Stimulated activated effector memory CD8-positive, alpha-beta T cell treated with anti-CD3 and anti-CD28 coated beads, Interleukin-12 subunit alpha, Interleukin-12 subunit beta, amount 100 ng/mL, for 72 hours (primary cell): Measurements from ENCODE around the gene ATP5IF1.

ENCODE experiments used
- ATAC-seq: fragments of 150-1000 bp; cut with Tn5 transposase; 2 replicates; pipeline ENCODE4 v1.10.0; 2021
- DNase-seq, 2 donors: peaks; one replicate each; pipeline ENCODE4 v3.0.0; 2021 to 2022; ENCODE audit warnings: low spot score in 2 of 2
- H3K27ac Mint-ChIP-seq: one replicate; pipeline ENCODE4 v1.8.0; 2022; ENCODE audit warnings: mild to moderate bottlenecking, mixed read lengths
- H3K36me3 Mint-ChIP-seq: one replicate; pipeline ENCODE4 v1.8.0; 2022; ENCODE audit warnings: mild to moderate bottlenecking, mixed read lengths
- H3K4me1 Mint-ChIP-seq: one replicate; pipeline ENCODE4 v1.8.0; 2022; ENCODE audit warnings: mixed read lengths
- H3K4me3 Mint-ChIP-seq: one replicate; pipeline ENCODE4 v1.8.0; 2022; ENCODE audit warnings: mild to moderate bottlenecking, mixed read lengths
- H3K9me3 Mint-ChIP-seq: one replicate; pipeline ENCODE4 v1.8.0; 2022; ENCODE audit warnings: mixed read lengths

The ATP5IF1 gene

DNA sequence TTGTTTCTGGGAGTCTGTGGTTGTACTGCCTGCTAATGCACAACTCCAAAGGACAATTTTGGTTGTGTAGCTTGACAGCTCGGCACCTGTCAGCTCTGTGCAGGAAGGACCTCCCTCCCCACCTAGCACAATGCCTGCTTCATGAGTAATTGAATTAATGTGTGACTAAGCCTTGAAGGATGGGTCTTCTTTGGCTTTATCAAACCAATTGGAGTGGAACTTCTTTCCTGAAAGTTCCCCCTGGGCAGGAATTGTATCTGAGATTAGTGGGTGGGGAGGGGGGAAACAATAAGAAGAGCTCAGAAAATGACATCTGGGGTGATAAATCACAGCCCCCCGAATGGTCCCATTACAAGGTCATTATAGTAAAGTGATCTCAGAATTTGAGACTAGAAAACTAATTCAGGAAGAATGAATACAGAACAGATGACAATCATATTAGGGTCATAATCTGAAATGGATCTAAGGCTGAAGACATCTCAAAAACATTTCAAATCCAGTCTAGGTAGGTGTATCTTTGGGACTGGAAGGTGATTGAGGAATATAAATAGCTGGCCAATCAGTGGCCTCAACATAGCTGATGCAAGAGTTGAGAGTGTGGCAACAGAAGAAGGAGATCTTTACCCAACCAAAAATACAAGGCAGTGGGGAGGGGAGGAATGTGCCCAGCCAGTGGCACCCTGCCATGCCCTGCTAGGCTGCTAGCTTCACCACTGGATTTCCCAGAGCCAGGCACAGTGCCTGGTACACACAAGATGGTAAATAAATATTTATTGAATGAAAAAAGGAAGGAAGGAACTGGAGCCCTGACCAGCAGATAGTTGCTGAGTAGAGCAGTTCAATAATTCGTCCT is 13.3 kb downstream of the ATP5IF1 start:
- ATAC-seq (peak; percentile 35), DNase-seq (peak in 1 of 2 donors; percentile 66)

GRCh38 chr1:28249866-28250295 is 14.0 kb downstream of the ATP5IF1 start:
- peak overlapping the region; percentile 90 for H3K4me3 Mint-ChIP-seq
- peaks cover 40% of the 10 kb centered on the region for H3K4me1 Mint-ChIP-seq
- no peak for DNase-seq
- peak overlapping the region; percentile 90 for H3K27ac Mint-ChIP-seq
- ATAC-seq = no peak
- peaks cover 10% of the 10 kb centered on the region for H3K36me3 Mint-ChIP-seq
- H3K9me3 Mint-ChIP-seq = no peaks in the 10 kb centered on the region

More for the DNA sequence above, 13.3 kb downstream of the ATP5IF1 start:
- H3K9me3 Mint-ChIP-seq = no peaks in the 10 kb centered on the region
- peak overlapping the region; percentile 90 for H3K27ac Mint-ChIP-seq
- peaks cover 44% of the 10 kb centered on the region for H3K4me1 Mint-ChIP-seq
- H3K36me3 Mint-ChIP-seq = peaks cover 10% of the 10 kb centered on the region
- peak overlapping the region; percentile 90 for H3K4me3 Mint-ChIP-seq

DNA sequence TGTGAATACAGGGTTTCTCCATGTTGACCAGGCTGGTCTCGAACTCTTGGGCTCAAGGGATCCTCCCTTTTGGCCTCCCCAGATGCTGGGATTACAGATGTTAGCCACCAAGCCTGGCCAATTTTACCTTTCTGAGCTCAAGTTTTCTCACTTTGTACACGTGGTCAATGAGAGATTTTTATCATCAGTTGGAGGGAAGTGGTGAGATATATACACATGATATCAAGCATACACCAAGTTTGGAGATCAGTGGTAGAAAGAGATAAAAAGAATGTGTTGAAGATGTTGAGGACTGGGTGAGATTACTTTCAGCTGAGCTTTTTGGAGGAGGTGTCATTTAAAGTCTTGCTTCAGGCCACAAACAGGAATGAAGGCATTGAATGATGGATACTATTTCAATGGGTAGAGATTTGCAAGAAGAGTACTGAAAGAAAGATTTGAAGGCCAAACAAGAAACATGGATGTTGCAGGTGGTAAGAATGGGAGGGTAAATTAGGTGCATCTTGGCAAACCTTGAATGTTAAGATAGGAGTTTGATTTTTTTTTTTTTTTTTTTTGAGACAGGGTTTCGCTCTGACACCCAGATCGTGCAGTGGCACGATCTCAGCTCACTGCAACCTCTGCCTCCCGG is 20.4 kb downstream of the ATP5IF1 start:
- Mint-ChIP-seq H3K4me3 (peak overlapping the region; percentile 32), H3K9me3 (no peaks in the 10 kb centered on the region), H3K36me3 (peaks cover 26% of the 10 kb centered on the region), H3K4me1 (peaks cover 30% of the 10 kb centered on the region), H3K27ac (peak overlapping the region; percentile 46)
- DNase-seq (no peak), ATAC-seq (peak; percentile 22)

DNA sequence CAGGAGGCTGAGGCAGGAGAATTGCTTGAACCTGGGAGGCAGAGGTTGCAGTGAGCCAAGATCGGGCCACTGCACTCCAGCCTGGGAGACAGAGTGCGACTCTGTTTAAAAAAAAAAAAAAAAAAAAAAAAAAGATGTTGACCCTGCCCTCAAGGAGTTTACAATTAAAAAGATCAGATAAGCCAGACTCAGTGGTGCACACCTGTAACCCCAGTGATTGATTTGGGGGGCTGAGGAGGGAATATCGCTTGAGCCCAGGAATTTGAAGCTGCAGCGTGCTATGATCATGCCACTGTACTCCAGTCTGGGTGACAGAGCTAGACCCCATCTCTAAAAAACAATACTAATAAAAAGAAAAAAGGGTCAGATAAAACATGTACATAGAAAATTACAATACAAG is 21.8 kb downstream of the ATP5IF1 start:
- H3K9me3 Mint-ChIP-seq = no peaks in the 10 kb centered on the region
- peaks cover 36% of the 10 kb centered on the region for H3K36me3 Mint-ChIP-seq
- no peak for DNase-seq
- peak overlapping the region; percentile 67 for H3K4me3 Mint-ChIP-seq
- no peak for ATAC-seq
- peak overlapping the region; percentile 97 for H3K27ac Mint-ChIP-seq
- H3K4me1 Mint-ChIP-seq = peaks cover 34% of the 10 kb centered on the region

GRCh38 chr1:28258628-28259251 is 22.8 kb downstream of the ATP5IF1 start:
- peaks cover 38% of the 10 kb centered on the region for H3K4me1 Mint-ChIP-seq
- no peaks in the 10 kb centered on the region for H3K9me3 Mint-ChIP-seq
- H3K36me3 Mint-ChIP-seq = peaks cover 40% of the 10 kb centered on the region
- H3K27ac Mint-ChIP-seq = peak overlapping the region; percentile 97
- peak overlapping the region; percentile 67 for H3K4me3 Mint-ChIP-seq
- ATAC-seq (no peak), DNase-seq (no peak)

DNA sequence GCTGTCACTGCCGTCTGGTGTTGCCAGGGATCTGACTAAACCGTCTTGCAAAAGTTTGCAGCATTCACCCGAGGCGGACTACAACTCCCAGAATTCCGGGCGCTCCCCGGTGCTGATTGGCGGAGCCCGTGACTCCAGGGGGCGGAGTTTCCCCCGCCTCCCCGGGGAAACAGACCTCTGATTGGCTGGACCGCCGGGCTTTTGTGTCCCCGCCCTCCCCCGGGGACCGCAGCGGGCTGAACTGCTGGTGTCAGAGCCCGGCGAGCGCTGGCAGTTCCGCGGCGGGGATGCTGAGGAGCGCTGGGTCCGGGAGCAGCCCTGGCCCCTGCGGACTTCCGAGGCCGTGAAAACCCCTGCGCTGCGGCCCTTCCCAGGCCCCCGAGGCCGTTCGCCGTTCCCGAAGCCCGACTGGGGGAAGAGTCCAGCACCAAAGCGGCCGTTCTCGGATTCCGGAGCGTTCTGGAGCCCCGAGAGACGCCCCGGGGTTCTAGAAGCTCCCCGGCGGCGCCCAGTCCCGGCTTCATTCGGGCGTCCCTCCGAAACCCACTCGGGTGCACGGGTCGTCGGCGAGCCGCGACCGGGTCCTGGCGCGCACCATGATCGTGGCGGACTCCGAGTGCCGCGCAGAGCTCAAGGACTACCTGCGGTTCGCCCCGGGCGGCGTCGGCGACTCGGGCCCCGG is 23.5 kb downstream of the ATP5IF1 start, which contains the start of gene SESN2:
Gene SESN2, plus strand, starts transcription at position 267 of the 682 bp plus-strand sequence. Its CDS starts 330 bp downstream, at position 597.
- Mint-ChIP-seq H3K4me3 (peak within 1 kb of the TSS; percentile 67), H3K4me1 (peaks cover 38% of the 10 kb centered on the region), H3K9me3 (no peaks in the 10 kb centered on the region), H3K27ac (peak within 1 kb of the TSS; percentile 97), H3K36me3 (peaks cover 40% of the 10 kb centered on the region)
- DNase-seq (peak; percentile 96 to 99), ATAC-seq (peak; percentile 95)

GRCh38 chr1:28259934-28260802 is 24.2 kb downstream of the ATP5IF1 start:
- ATAC-seq (no peak), DNase-seq (peak; percentile 33 to 71)
- Mint-ChIP-seq H3K36me3 (peaks cover 40% of the 10 kb centered on the region), H3K4me1 (peaks cover 38% of the 10 kb centered on the region), H3K9me3 (no peaks in the 10 kb centered on the region), H3K27ac (peak overlapping the region; percentile 97), H3K4me3 (peak overlapping the region; percentile 67)

DNA sequence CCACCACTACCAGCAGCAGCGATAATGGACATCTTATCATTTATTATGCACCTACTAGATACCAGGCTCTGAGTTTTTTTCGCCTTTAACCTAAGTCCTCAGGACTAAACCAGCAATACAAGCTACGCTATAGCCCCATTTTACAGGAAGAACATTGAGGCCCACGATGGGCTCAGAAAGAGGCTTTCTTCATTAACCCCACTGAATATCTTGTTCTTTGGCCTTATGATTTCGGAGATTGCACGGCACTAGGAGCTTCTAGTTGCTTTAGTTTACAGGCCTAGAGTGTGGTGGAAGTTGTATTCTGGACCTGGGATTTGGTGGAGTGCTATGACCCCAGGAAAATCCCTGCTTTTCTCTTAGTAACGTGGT is 24.9 kb downstream of the ATP5IF1 start:
- H3K4me1 Mint-ChIP-seq = peaks cover 42% of the 10 kb centered on the region
- H3K36me3 Mint-ChIP-seq = peaks cover 40% of the 10 kb centered on the region
- no peaks in the 10 kb centered on the region for H3K9me3 Mint-ChIP-seq
- ATAC-seq (no peak), DNase-seq (no peak)
- H3K27ac Mint-ChIP-seq = peak overlapping the region; percentile 41
- H3K4me3 Mint-ChIP-seq = peak overlapping the region; percentile 67

- Mint-ChIP-seq H3K9me3 (no peaks in the 10 kb centered on the region), H3K27ac (no peak overlapping the region), H3K36me3 (peaks cover 40% of the 10 kb centered on the region), H3K4me1 (peaks cover 42% of the 10 kb centered on the region), H3K4me3 (no peak overlapping the region)
- ATAC-seq (no peak), DNase-seq (no peak)
Measured at GRCh38 chr1:28264897-28265296, 29.0 kb downstream of the ATP5IF1 start.

- peak overlapping the region; percentile 85 for H3K27ac Mint-ChIP-seq
- H3K4me1 Mint-ChIP-seq = peaks cover 42% of the 10 kb centered on the region
- peaks cover 45% of the 10 kb centered on the region for H3K36me3 Mint-ChIP-seq
- no peaks in the 10 kb centered on the region for H3K9me3 Mint-ChIP-seq
- no peak overlapping the region for H3K4me3 Mint-ChIP-seq
- ATAC-seq = no peak
- no peak for DNase-seq
Measured at GRCh38 chr1:28265577-28265976, 29.7 kb downstream of the ATP5IF1 start.

GRCh38 chr1:28266920-28267322 is 31.0 kb downstream of the ATP5IF1 start:
- DNase-seq = no peak
- Mint-ChIP-seq H3K36me3 (peaks cover 50% of the 10 kb centered on the region), H3K9me3 (no peaks in the 10 kb centered on the region), H3K4me1 (peaks cover 34% of the 10 kb centered on the region), H3K27ac (peak overlapping the region; percentile 85), H3K4me3 (no peak overlapping the region)
- no peak for ATAC-seq

DNA sequence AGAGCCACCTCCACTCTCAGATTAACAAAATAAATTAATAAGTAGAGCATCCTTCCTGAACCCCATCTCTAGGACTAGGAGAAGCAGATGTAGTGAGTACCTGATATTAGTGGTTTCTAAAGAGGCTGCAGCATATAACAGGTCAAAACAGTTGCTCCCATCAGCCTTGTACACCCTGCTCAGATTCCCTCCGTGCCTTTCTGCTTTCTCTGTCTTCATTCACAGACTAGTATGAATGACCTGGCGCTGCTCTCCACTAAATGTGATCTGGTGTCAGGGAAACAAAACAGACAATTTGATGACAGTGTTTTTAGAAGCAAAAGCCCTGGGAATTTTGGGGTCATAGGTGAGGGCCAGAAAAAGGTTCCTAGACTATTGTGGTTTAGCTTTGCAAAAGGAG is 31.7 kb downstream of the ATP5IF1 start:
- DNase-seq (no peak), ATAC-seq (no peak)
- Mint-ChIP-seq H3K9me3 (no peaks in the 10 kb centered on the region), H3K36me3 (peaks cover 48% of the 10 kb centered on the region), H3K27ac (peak overlapping the region; percentile 85), H3K4me3 (no peak overlapping the region), H3K4me1 (peaks cover 33% of the 10 kb centered on the region)

- no peaks in the 10 kb centered on the region for H3K9me3 Mint-ChIP-seq
- H3K4me3 Mint-ChIP-seq = no peak overlapping the region
- DNase-seq (no peak), ATAC-seq (no peak)
- no peak overlapping the region for H3K27ac Mint-ChIP-seq
- peaks cover 28% of the 10 kb centered on the region for H3K4me1 Mint-ChIP-seq
- H3K36me3 Mint-ChIP-seq = peaks cover 62% of the 10 kb centered on the region
Measured at GRCh38 chr1:28269529-28269928, 33.6 kb downstream of the ATP5IF1 start.

- DNase-seq = no peak
- H3K9me3 Mint-ChIP-seq = no peaks in the 10 kb centered on the region
- H3K36me3 Mint-ChIP-seq = peaks cover 90% of the 10 kb centered on the region
- H3K27ac Mint-ChIP-seq = no peak overlapping the region
- no peak overlapping the region for H3K4me3 Mint-ChIP-seq
- no peak for ATAC-seq
- H3K4me1 Mint-ChIP-seq = peaks cover 11% of the 10 kb centered on the region
Measured at GRCh38 chr1:28272215-28272852, 36.4 kb downstream of the ATP5IF1 start.
